RWPE2 (cell line): ENCODE data around the gene CDK15.
A peak's percentile ranks its signal among the peaks of the same experiment; 100 is the strongest.

ENCODE experiments used
- ATAC-seq: fragments of 200-7000 bp; cut with Tn5 transposase; 3 replicates; pipeline ENCODE4 v1.9.1; 2021; ENCODE audit warnings: low read depth
- DNase-seq: peaks from one replicate; pipeline ENCODE4 v3.0.0-alpha.2; 2020; ENCODE audit warnings: low spot score
- H3K27ac ChIP-seq: fragments of 450-650 bp; 2 replicates; pipeline ENCODE4 v1.5.1; 2017; ENCODE audit warnings: mild to moderate bottlenecking; ENCODE audit not compliant: poor library complexity, severe bottlenecking
- H3K27me3 ChIP-seq: fragments of 250-450 bp; sonication (Bioruptor Pico); 2 replicates; pipeline ENCODE4 v1.5.1; 2021; ENCODE audit warnings: mild to moderate bottlenecking, moderate library complexity; ENCODE audit not compliant: insufficient read depth, poor library complexity, severe bottlenecking
- H3K36me3 ChIP-seq: fragments of 250-450 bp; sonication (Bioruptor Pico); 2 replicates; pipeline ENCODE4 v1.5.1; 2020; ENCODE audit warnings: low read depth, mild to moderate bottlenecking, moderate library complexity
- H3K4me1 ChIP-seq: fragments of 250-450 bp; sonication (Bioruptor Pico); 2 replicates; pipeline ENCODE4 v1.5.1; 2021; ENCODE audit warnings: mild to moderate bottlenecking, moderate library complexity; ENCODE audit not compliant: insufficient read depth, poor library complexity, severe bottlenecking
- H3K4me3 ChIP-seq: fragments of 250-450 bp; sonication (Bioruptor Pico); 2 replicates; pipeline ENCODE4 v1.5.1; 2021; ENCODE audit warnings: mild to moderate bottlenecking, moderate library complexity; ENCODE audit not compliant: severe bottlenecking
- H3K9me3 ChIP-seq: fragments of 250-450 bp; sonication (Bioruptor Pico); 2 replicates; pipeline ENCODE4 v1.5.1; 2021; ENCODE audit warnings: mild to moderate bottlenecking, moderate library complexity; ENCODE audit not compliant: severe bottlenecking
- CTCF ChIP-seq: fragments of 450-650 bp; IDR thresholded peaks from one replicate; pipeline ENCODE4 v1.5.1; 2017; ENCODE audit warnings: mild to moderate bottlenecking, moderate library complexity; ENCODE audit not compliant: poor library complexity, severe bottlenecking

The CDK15 gene

GRCh38 chr2:201931951-201932350 is 125.6 kb downstream of the CDK15 start:
- no peaks in the 10 kb centered on the region for H3K27me3 ChIP-seq
- H3K9me3 ChIP-seq: no peaks in the 10 kb centered on the region
- no peak for ATAC-seq
- TF ChIP-seq CTCF: no peak
- no peak for DNase-seq
- H3K4me1 ChIP-seq: no peaks in the 10 kb centered on the region
- no peaks in the 10 kb centered on the region for H3K36me3 ChIP-seq
- H3K4me3 ChIP-seq: no peak overlapping the region
- H3K27ac ChIP-seq: no peak overlapping the region

GRCh38 chr2:201932511-201932910 is 126.2 kb downstream of the CDK15 start:
- Histone ChIP-seq H3K4me1 (no peaks in the 10 kb centered on the region), H3K27me3 (no peaks in the 10 kb centered on the region), H3K36me3 (no peaks in the 10 kb centered on the region), H3K9me3 (no peaks in the 10 kb centered on the region), H3K27ac (no peak overlapping the region), H3K4me3 (no peak overlapping the region)
- ATAC-seq (no peak), DNase-seq (no peak)
- no peak for TF ChIP-seq CTCF

- no peaks in the 10 kb centered on the region for H3K9me3 ChIP-seq
- no peak for DNase-seq
- H3K27me3 ChIP-seq: no peaks in the 10 kb centered on the region
- 0 out of 3 replicates have a peak, but pooled peaks have one; percentile 16 for ATAC-seq
- peaks cover 9% of the 10 kb centered on the region for H3K4me1 ChIP-seq
- TF ChIP-seq CTCF: no peak
- no peak overlapping the region for H3K27ac ChIP-seq
- H3K4me3 ChIP-seq: no peak overlapping the region
- H3K36me3 ChIP-seq: no peaks in the 10 kb centered on the region
Observed at GRCh38 chr2:201933792-201934237, 127.5 kb downstream of the CDK15 start.

DNA sequence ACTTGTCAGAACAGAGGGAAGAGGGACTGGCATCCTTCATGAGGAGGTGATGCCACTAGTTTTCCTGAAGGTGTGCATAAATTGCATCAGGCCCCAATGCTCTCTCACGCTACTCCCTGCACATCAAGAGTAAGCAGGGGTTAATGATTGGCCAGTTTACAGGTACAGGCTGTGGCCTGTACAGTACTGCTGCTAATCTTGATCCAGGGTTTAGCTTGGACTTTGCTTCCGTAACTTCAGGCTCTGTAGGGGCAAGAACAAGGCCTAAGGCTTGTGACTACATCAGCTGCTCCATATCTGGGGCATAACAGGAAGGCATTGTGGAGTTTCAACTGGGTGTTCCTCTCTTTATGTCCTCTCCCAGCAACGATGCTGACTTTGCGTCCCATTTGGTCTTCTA is 130.5 kb downstream of the CDK15 start:
- TF ChIP-seq CTCF: no peak
- H3K4me1 ChIP-seq: peaks cover 15% of the 10 kb centered on the region
- DNase-seq: no peak
- H3K36me3 ChIP-seq: no peaks in the 10 kb centered on the region
- H3K27me3 ChIP-seq: no peaks in the 10 kb centered on the region
- H3K27ac ChIP-seq: no peak overlapping the region
- no peak for ATAC-seq
- no peak overlapping the region for H3K4me3 ChIP-seq
- H3K9me3 ChIP-seq: no peaks in the 10 kb centered on the region

DNA sequence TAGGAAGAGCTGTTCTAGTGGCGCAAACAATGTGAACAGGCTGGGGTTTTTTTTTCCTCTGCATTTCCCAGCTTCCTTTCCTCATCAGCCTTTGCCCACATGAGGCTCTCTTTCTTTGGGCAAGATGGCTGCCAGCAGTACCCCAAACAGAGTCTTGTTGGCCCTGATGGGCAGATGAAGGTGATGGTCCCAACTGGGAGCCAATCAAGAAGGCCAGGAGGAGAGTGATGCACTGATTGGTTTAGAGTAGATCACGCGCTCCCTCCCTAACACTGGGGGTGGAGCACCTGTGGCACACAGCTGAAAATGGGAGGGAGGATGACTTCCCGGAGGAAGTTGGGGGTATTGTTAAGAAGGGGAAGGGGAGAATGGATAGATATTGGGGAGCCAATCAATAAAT is 131.0 kb downstream of the CDK15 start:
- no peak for ATAC-seq

More for the DNA sequence above, 131.0 kb downstream of the CDK15 start:
- H3K36me3 ChIP-seq: no peaks in the 10 kb centered on the region
- no peak overlapping the region for H3K27ac ChIP-seq
- H3K9me3 ChIP-seq: no peaks in the 10 kb centered on the region
- no peak for DNase-seq
- H3K4me1 ChIP-seq: peaks cover 15% of the 10 kb centered on the region
- TF ChIP-seq CTCF: no peak
- no peak overlapping the region for H3K4me3 ChIP-seq
- H3K27me3 ChIP-seq: no peaks in the 10 kb centered on the region
